ENCODE measurements around the gene STOM.
A peak's percentile ranks its signal among the peaks of the same experiment; 100 is the strongest.

Gene STOM

DNA sequence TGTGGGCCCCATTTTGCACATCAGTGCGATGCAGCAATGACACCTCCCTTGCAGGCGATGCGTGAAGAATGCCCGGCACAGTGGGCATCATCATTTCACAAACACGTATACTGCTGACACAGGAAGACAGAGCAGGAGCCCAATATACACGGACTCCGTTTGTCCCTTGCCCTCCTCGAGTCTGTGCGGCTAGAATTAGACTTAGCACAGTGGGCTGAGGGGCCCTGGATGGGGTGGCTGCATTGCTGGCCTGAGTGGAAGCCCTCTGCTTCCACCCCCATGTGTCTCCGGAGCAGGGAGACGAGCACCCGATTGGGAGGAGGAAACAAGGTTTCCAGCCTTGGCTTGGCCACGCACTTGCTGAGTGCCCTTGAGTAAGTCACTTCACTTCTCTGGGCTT is 61.3 kb downstream of the STOM start:
- no peak overlapping the region for H3K4me3 ChIP-seq
- peak overlapping the region in 2 of 21 experiments; percentile 2 to 26 for H3K27ac ChIP-seq

DNA sequence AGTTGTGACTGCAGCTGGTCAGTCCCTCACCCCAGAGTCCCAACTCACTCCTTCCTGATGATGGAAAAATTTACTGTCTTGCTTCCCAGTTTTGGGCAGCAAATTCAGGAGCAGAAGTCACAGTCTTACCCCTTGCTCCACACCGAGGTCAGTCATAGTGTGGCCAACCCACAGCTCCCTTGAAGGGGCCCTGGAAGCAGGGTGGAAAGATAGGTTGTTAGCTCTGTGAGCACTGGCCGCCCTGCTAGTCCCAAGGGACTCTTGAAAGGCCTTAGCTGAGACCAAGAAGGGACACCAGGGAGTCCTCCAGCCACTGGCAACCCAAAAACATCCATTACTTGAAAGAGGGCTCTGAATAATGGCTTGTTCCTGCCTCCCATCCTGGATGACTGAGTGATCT is 62.1 kb downstream of the STOM start:
- no peak overlapping the region for H3K27ac ChIP-seq
- H3K4me3 ChIP-seq, result no peak overlapping the region

DNA sequence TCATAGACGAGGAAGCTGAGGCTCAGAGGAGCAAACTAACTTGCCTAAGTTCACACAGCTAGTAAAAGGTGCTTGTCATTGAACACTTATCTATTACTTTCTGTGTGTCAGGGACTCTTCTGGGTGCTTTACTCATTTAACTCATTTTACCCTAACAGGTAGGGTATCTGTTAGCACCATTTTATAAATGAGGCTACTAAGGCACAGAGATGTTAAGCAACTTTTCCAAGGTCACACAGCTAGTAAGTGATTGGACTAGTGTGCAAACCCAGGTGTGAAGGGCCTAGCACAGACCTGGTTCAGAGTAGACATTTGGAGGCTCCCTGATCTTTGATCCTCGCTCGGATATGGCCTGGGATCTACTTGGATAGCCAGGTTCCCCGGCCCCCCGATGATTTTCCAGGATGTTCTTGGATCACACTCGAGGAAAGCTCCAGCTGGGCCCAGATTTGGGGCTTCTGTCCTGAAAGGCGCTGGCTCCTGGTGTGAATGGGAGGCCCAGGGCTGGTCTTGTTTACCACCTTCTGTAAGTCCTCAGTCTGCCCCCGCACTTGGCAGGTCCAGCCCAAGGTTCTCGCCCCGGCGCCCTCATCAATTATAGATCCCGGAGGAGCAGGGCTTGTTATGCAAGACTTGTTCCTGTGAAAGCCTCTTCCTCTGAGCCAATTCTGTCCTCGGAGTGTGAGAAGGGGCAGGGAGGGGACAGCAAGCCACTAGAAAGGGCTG is 64.6 kb downstream of the STOM start:
- Histone ChIP-seq H3K4me3 (no peak overlapping the region), H3K27ac (peak overlapping the region in 11 of 21 experiments; percentile 3 to 75 (median 42))

DNA sequence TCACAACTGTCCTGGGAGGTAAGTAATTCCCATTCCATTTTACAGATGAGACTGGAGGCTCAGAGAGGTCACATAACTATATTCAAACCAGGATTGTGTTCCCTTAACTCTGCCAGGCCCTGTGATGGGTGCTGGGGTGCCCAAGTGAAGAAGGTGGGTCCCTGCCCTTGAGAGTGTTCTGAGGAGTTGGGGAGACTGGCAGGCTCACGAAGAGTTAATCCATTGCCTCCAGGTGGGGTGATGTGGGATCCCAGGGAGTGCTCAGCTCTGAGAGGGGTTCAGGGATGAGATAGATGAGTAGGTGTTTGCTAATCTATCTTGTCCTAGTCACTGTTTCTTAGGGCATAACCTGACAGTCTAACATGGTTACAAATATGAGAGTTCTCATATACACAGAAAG is 65.3 kb downstream of the STOM start:
- Histone ChIP-seq H3K4me3 (no peak overlapping the region), H3K27ac (peak overlapping the region in 6 of 21 experiments; percentile 8 to 91 (median 69))

DNA sequence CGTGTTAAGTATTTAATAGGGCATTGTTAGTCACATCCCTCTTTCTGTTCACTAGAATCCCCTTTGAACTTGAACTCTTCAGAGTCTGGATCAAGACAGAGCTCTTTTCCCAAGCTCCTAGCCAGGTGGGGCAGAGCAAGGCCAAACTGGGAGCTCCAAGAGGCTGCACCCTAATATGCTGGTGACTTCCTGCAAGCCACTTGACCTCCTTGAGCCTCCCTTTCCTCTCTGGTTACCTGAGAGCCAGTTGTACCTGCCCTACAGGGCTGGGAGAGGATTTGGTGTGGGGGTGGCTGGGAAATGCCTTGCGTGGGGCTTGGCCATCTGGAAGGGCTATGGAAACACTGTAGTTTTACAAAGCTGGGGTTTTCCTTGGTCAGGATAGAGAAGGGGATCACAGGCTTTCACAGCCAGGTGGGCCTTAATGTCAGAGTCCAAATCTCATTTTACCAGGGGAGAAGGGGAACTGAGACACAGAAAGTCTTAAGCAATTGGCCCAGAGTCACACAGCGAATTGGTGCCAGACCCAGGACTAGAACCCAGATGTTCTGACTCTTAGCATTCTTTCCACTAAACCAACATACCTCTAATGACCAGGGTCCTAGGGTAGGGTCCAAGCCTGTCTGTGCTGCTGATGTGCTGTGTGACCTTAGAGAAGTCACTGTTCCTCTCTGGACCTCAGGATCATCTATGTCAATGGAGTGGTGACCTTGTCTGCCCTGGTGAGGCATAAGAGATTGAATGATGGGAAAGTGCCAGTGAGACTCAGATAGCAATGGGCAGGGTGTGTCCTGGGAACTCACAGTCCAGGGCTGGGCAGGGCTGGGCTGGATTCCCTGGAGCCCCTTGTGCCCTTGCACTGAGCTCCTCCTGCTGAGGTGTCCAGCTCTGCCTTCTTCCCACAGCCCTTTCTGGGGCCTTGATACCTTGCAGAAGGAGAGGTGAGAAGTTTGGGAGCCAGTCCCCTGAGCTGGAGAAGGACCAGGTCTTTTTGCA is 66.3 kb downstream of the STOM start:
- H3K4me3 ChIP-seq, result no peak overlapping the region
- H3K27ac ChIP-seq, result peak overlapping the region in 9 of 21 experiments; percentile 6 to 91 (median 45)

DNA sequence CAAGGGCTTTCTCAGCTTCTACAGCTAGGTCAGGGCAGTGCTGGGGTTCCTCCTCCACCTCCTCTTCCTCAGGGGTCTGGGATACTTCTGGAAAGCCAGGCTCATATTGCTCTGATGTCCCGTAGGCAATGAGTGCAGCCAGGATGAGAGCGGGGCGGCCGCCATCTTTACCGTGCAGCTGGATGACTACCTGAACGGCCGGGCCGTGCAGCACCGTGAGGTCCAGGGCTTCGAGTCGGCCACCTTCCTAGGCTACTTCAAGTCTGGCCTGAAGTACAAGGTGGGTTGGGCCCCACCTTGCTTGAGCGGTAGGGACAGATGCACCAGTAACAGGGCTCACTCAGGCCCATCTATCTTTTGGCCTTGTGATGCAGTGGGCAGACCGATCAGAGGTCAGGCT is 67.3 kb downstream of the STOM start:
- Histone ChIP-seq H3K4me3 (no peak overlapping the region), H3K27ac (peak overlapping the region in 7 of 21 experiments; percentile 20 to 91 (median 51))

DNA sequence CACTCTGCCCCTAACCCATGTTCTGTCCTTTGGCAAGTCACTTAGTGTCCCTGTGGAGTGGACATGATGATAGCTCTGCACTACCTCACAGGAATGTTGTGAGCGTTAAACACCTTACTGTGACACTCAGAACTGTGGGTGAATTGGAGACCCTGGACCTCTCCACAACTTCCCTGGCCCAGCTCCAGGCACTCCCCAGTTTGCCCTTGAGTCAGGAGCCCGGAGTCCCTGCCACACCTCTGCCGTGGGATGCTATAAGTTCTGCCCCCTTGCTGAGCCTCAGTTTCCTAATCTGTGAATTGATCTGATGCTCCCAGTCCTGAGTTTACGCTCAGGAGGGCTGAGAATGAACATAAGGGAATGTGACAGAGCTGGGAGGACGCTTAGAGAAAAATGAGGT is 67.7 kb downstream of the STOM start:
- peak overlapping the region in 7 of 21 experiments; percentile 1 to 91 (median 51) for H3K27ac ChIP-seq
- H3K4me3 ChIP-seq, result peak overlapping the region in 1 of 7 experiments; percentile 6

DNA sequence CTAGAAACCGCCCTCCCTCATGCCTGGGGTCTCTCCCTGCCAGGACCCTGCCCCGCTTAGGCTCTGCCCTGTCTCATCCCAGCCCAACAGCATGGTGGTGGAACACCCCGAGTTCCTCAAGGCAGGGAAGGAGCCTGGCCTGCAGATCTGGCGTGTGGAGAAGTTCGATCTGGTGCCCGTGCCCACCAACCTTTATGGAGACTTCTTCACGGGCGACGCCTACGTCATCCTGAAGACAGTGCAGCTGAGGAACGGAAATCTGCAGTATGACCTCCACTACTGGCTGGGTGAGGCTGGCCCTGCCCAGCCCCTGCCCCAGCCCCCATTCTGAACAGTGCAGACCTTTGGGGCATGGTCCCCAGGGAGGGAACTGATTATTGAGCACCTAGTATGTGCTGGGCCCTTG is 68.2 kb downstream of the STOM start:
- H3K27ac ChIP-seq, result peak overlapping the region in 7 of 21 experiments; percentile 1 to 91 (median 51)
- peak overlapping the region in 1 of 7 experiments; percentile 6 for H3K4me3 ChIP-seq

DNA sequence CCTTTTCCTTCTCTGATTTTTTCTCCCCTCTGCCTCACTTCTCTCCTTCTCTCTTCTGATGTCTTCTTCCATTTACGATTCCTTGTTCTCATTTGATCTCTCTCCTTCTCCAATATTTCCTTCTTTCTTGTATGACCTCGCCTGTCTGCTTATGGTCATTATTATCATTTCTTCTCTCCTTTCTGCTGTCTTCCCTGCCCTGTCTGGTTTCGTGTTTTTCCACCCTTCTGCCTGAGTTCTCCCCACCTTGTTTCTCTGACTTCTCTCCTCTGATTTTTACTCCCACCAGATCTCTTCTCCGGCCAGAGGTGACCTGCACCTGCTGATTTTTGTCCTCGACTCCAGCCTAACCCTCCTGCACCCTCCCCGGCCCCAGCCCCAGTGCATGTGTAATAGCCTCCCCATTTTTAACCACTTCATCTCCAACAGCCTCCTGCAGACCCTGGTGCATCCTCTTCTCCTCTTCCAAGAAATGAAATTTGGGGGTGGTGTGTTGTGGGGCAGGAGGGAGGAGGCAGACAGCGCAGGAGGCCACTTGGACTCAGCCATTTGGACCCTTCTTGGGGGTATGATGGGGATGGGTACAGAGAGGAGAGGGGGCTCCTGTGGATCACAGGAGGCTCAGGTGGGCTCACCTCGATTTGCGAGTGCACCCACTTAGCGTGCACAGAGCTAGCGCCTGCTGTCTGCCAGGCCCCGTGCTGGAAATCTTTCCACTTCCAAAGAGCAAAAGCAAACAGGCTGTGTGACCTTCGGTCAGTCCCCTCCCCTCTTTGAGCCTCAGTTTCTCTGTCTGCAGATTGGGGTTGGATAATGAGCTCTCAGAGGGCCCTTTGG is 69.5 kb downstream of the STOM start:
- Histone ChIP-seq H3K27ac (peak overlapping the region in 19 of 21 experiments; percentile 56 to 94 (median 83)), H3K4me3 (peak overlapping the region; percentile 28 to 61 (median 47))

DNA sequence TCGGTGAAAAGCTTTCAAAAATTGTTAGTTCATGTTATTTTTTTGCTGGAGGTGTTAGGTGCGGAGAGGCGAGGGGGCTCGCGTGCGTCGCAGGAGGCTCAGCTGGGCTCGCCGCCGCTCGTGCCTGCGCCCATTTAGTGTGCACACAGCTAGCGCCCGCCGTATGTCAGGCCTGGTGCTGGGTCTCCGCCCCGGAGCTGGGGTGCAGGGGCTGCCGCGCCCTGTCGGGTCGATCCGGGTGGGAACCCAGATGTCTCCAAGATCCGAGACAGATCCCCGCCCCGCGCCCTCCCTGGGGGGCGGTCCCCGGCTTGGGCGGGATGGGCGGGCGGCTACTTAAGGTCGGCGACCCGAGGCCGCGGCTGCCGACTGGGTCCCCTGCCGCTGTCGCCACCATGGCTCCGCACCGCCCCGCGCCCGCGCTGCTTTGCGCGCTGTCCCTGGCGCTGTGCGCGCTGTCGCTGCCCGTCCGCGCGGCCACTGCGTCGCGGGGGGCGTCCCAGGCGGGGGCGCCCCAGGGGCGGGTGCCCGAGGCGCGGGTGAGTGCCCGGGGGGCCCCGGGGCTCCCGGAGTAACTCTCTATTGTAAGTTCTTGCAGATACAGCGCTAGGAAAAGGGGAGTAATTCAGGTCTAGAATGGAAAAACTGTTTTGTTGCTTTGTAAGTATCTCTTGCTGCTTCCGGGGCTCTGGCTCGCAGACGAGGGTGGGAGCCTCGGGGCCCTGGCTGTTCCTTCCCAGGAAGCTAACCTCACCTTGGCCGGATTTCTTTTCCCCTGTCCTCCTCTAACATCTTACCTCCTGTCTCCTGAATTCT is 70.4 kb downstream of the STOM start:
- H3K27ac ChIP-seq, result peak overlapping the region; percentile 41 to 94 (median 83)
- H3K4me3 ChIP-seq, result peak overlapping the region; percentile 28 to 61 (median 47)

DNA sequence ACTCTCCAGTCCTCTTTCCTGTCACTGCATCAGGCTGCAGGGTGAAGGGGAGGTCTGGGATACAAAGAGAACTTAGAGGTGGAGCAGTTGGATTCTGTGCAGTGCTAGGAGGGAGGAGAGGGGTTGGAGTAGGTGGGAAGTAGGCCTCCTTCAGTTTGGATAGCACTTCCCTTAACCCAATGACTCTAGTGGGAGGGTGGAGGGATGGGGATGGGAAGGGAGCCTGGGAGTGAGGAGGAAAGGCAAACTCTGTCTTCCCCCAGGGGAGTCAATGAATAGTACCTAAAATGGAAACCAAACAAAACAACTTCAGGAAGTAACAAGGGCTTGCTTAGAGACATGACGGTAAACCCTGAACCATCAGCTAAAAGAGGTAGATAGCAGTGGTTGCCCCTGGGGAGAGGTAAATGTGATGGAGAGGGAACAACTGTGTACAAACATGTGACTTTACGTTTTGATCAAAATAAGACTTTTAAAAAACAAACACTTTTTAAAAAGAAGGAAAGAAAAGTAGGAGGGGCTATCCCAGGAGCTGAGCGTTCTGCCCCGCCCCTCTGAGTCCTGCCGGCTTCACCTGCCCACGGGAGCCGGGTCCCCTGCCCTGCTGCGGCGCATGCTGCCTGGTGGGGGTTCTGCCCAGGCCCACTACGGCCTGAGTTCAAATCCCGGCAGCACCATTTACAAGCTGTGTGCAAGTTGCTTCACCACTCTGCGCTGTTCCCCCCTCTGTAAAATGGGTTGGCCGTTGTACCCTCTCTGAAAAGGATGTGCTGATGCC is 71.2 kb downstream of the STOM start:
- H3K4me3 ChIP-seq, result peak overlapping the region; percentile 28 to 61 (median 47)

DNA sequence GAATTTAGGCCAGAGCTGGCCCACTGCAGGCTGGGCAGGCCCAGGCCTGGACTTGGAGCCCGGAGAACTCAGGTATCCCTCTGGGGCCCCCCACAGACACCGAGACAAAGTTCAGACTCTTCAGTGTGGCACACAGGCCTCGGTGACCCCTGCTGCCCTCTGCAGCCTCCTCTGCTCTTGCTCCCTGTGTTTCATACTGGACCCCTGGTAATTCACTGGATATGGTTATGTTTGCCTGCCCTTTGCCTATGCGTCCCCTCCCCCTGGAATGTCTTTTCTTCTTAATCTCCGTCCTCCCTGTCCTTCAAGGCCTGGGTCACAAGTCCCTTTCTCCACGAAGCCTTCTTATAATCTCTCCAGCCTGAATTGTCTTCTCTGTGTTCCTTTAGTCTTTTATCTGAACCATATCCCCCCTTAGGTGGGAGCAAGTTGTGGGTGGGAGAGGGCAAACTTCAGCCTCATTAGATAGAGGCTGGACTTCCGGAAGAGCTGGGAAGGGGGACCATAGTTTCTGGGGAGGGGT is 72.0 kb downstream of the STOM start:
- Histone ChIP-seq H3K4me3 (no peak overlapping the region), H3K27ac (peak overlapping the region in 16 of 21 experiments; percentile 54 to 94 (median 84))

More for the DNA sequence above, 71.2 kb downstream of the STOM start:
- peak overlapping the region; percentile 41 to 94 (median 83) for H3K27ac ChIP-seq

DNA sequence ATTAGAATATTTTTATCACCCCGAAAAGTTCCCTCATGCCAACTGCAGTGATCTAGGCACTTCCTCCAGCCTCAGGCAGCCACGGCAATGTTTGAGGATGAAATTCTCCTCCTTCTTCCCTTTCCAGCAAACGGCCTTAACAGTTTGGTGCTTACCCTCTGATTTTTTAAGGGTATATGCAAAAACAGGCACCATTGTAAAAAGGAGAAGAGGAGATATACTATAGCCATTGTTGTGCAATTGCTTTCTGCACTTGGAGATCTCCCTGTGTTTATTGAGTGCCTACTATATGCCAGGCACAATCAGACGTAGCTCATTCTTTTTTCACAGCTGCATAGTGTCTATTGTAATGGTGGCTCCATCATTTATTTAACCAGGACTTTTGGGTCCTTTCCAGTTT is 72.7 kb downstream of the STOM start:
- H3K27ac ChIP-seq, result peak overlapping the region in 13 of 21 experiments; percentile 48 to 94 (median 83)

DNA sequence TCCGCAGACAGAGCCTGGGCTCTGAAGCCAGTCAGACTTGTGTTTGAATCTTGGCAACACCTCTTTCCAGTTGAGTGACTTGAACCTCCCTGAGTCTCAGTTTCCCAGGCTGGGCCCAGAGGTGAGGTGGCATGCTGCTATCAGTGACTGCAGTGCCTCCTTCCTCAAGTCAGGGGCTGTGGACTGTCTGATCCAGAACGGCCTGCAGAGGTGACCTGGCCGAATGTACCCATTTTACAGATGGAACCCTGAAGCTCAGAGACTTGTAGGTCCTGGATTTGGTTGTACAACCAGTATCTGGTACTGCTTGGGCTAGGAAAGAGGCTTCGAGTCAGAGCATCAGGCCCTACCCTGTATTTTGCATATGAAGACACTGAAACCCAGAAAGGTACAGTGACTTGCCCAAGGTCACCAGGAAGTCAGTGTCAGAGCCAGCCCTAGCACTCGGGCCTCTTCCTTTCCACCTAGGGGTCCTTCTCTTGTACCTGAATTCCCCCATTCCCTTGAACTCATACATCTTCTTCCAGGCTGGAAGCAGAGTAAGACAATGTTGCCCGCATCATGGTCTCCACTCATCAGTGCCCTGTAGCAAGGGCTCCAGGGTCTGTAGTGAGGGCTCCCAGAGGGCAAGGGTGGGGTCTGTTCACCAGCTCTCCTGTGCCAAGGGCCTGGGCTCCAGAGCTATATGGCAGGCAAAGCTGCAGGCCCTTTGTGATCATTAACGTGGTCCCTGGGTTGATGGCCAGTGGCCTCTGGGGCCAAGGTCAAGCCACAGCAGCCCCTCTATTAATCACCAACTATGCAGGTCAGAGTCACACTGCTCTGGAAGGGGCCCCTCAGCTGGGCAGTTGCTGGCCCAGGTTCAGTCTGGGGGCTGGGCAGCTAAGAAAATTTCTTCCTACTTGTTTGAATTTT is 73.6 kb downstream of the STOM start:
- Histone ChIP-seq H3K4me3 (no peak overlapping the region), H3K27ac (peak overlapping the region in 16 of 21 experiments; percentile 4 to 91 (median 68))

More for the DNA sequence above, 72.7 kb downstream of the STOM start:
- H3K4me3 ChIP-seq, result no peak overlapping the region

DNA sequence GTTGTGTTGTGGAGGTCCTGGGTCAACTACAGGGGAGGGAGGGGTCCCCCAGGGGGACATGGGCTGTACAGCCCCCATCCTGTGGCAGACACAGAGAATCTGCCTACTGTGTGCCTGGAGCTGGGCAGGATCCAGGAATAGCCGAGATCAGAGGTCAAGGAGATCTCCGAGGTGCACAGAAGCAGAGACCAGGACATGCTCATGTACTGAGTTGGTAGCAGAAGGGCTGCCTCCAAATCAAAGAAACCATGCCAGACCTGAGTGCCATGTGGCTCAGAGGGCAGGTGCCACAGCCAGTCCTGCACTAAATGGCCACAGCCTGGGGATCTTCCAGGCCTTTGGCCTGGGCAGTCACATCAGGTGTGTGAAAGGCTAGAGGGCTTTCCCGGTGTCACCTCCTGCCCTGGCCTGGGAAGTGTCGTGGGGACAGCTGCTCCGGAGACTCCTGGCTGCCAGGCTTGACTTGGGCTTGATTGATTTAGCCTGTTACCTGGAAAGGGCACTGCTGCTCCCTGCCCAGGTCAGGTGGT is 74.3 kb downstream of the STOM start:
- Histone ChIP-seq H3K27ac (peak overlapping the region in 17 of 21 experiments; percentile 4 to 91 (median 55)), H3K4me3 (no peak overlapping the region)
